BE2C (cell line): Measurements from ENCODE around the gene TCIRG1.

ENCODE experiments used
- DNase-seq: peaks from one replicate; pipeline ENCODE4 v3.0.0-alpha.2; 2020
- H3K27me3 ChIP-seq: fragments of 250-450 bp; sonication (Bioruptor Pico); 2 replicates; pipeline ENCODE4 v1.5.1; 2020; ENCODE audit warnings: mild to moderate bottlenecking
- H3K36me3 ChIP-seq: fragments of 250-450 bp; sonication (Bioruptor Pico); 2 replicates; pipeline ENCODE4 v1.5.1; 2020; ENCODE audit warnings: mild to moderate bottlenecking
- H3K4me1 ChIP-seq: fragments of 250-450 bp; sonication (Bioruptor Pico); 2 replicates; pipeline ENCODE4 v1.5.1; 2020
- H3K4me3 ChIP-seq: 2 replicates; pipeline ENCODE4 v1.5.1; 2011; ENCODE audit warnings: low read depth, low read length
- H3K9me3 ChIP-seq: fragments of 250-450 bp; sonication (Bioruptor Pico); 2 replicates; pipeline ENCODE4 v1.5.1; 2020
- TF ChIP-seq, protein P1 (sequence below): IDR thresholded peaks from 2 replicates; pipeline ENCODE4 v1.5.1; 2012; ENCODE audit warnings: mild to moderate bottlenecking, low read depth, low read length

Gene TCIRG1

DNA sequence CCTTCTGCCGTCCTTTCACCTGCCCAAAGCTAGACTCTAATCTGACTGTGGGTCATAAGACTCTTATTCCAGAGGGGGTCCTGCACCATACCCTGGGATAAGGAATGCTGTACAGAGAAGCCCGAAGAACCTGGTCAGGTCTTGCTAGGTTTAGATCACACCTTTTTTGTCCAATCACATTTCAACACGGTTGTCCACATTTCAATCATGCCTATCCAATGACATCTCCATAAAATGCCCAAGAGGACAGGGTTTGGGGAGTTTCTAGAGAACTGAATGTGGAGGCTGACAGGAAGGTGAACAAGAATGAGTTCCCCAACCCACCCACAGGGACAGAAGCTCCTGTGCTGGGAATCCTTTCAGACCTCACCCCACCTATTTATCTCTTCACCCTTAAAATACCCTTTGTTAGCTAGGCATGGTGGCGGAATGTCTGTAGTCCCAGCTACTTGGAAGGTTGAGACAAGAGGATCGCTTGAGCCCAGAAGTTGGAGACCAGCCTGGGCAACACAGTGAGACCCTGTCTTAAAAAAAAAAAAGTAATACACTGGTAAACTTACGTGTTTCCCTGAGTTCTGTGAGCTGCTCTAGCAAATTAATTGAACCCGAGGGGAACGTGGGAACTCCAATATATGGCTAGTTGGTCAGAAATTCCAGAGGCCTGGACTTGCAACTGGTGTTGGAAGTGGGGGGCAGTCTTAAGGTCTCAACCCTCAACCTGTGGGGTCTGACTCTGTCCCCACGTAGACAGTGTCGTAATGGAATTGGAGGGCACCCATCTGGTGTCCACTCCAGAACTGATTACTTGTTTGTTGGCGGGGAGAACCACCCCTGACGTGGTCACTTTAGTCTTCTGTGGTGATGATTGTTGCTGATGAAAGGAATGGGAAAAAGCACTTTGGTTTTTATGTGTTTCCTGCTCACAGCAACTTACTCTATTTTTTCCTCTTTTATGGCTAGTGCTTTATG is 17.8 kb downstream of the TCIRG1 start:
- H3K9me3 ChIP-seq, result no peaks in the 10 kb centered on the region
- no peaks in the 10 kb centered on the region for H3K27me3 ChIP-seq
- H3K36me3 ChIP-seq, result peaks cover 24% of the 10 kb centered on the region
- no peak overlapping the region for H3K4me3 ChIP-seq
- H3K4me1 ChIP-seq, result peaks cover 4% of the 10 kb centered on the region; the same call in 1 of the 2 replicates
- no peak for DNase-seq
- TF ChIP-seq, protein P1, sequence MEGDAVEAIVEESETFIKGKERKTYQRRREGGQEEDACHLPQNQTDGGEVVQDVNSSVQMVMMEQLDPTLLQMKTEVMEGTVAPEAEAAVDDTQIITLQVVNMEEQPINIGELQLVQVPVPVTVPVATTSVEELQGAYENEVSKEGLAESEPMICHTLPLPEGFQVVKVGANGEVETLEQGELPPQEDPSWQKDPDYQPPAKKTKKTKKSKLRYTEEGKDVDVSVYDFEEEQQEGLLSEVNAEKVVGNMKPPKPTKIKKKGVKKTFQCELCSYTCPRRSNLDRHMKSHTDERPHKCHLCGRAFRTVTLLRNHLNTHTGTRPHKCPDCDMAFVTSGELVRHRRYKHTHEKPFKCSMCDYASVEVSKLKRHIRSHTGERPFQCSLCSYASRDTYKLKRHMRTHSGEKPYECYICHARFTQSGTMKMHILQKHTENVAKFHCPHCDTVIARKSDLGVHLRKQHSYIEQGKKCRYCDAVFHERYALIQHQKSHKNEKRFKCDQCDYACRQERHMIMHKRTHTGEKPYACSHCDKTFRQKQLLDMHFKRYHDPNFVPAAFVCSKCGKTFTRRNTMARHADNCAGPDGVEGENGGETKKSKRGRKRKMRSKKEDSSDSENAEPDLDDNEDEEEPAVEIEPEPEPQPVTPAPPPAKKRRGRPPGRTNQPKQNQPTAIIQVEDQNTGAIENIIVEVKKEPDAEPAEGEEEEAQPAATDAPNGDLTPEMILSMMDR, result no peak

DNA sequence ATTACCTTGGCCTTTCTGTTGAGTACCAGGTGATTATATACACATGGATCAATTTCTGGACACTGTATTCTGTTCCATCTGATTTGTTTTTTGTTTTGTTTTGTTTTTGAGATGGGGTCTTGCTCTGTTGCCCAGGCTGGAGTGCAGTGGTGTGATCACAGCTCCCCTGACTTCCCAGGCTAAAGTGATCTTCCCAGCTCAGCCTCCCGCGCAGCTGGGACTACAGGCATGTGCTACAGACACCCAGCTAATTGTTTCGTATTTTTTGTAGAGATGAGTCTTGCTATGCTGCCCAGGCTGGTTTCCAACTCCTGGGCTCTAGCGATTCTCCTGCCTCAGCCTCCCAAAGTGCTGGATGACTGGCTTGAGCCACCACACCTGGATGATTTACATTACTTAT is 19.0 kb downstream of the TCIRG1 start:
- H3K9me3 ChIP-seq, result no peaks in the 10 kb centered on the region
- TF ChIP-seq, protein P1, result no peak
- peaks cover 4% of the 10 kb centered on the region; the same call in 1 of the 2 replicates for H3K4me1 ChIP-seq
- H3K4me3 ChIP-seq, result no peak overlapping the region
- DNase-seq, result no peak
- H3K36me3 ChIP-seq, result peaks cover 32% of the 10 kb centered on the region
- no peaks in the 10 kb centered on the region for H3K27me3 ChIP-seq

DNA sequence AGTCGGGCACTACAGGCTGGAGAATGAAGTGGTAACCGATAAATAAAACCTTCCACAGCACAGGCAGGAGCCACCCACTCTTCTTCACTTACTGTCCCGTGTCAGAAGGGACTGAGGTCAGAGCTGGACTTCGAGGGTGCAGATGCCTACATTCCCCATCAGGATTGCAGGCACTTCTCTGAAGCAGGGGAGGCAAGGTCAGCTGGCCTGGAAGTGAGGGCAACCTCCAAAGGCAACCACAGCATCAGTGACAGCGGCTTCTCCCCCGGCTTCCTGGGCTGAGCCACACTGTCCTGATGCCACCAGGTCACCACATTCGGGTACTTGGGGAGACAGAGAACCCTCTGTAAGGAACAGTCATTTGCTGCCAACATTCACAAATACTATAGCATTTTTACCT is 22.7 kb downstream of the TCIRG1 start:
- no peak overlapping the region for H3K4me3 ChIP-seq
- no peaks in the 10 kb centered on the region for H3K9me3 ChIP-seq
- no peaks in the 10 kb centered on the region for H3K4me1 ChIP-seq
- H3K36me3 ChIP-seq, result peaks cover 56% of the 10 kb centered on the region
- no peaks in the 10 kb centered on the region for H3K27me3 ChIP-seq
- no peak for DNase-seq
- TF ChIP-seq, protein P1, result no peak

DNA sequence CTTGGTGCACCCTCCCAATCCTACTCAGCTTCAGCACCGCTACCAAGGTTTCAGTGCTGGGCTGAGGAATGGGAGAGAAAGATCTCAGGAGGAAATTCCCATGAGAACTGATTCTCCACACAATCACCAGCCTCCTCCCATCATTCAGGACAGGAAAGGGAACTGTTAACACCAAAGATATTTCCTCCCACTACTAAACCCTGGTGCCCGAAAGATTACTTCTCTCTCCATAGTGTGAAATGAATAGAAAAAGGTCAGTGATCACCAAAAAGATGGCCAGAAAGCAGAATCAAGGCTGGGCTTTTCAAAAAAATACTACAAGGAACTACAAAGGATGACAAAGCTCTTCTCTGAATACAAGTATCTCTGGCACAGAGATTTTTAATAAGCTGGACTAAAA is 26.1 kb downstream of the TCIRG1 start:
- Histone ChIP-seq H3K36me3 (peaks cover 60% of the 10 kb centered on the region), H3K9me3 (no peaks in the 10 kb centered on the region), H3K27me3 (no peaks in the 10 kb centered on the region), H3K4me1 (no peaks in the 10 kb centered on the region), H3K4me3 (no peak overlapping the region)
- TF ChIP-seq, protein P1, result no peak
- no peak for DNase-seq

DNA sequence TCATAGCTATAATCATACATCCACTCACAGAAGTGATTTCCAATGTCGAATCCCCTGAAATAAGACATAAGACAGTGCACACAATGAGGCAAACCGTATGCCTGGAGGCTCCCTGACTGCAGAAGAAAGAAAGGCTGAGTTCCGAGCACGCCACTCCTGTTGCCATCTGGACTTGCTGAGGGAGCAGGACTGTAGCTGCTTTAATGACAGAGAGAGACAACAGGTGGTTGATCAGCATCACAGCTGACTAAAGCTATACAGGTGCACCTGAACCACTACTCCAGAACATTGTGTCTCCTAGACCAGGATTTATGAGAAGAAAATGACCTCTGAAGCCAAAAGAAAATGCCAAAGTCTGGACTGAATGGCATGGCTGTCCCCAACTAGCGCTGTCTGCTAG is 27.0 kb downstream of the TCIRG1 start:
- Histone ChIP-seq H3K4me3 (no peak overlapping the region), H3K36me3 (peaks cover 62% of the 10 kb centered on the region), H3K27me3 (no peaks in the 10 kb centered on the region), H3K9me3 (no peaks in the 10 kb centered on the region), H3K4me1 (no peaks in the 10 kb centered on the region)
- TF ChIP-seq, protein P1, result no peak
- no peak for DNase-seq

DNA sequence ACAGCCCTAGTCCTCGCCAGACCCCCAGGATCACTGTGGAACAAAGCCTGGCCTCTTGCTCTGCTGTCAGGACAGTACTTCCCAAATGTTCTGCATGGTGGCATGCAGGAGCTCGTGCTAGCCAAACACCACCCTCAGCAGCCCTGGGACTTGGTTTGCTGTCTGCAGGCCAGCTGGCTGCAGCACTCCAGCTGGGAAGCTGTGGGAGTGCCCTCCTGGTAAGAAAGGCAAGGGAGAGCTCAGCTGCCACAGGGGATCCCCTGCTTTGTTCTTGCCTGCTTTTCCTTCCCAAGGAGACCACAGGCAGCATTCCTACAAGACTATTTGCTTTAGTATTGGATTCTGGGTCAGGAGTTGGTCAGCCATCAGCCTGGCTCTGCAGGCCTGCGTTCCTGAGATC is 27.9 kb downstream of the TCIRG1 start:
- H3K27me3 ChIP-seq, result no peaks in the 10 kb centered on the region
- H3K9me3 ChIP-seq, result no peaks in the 10 kb centered on the region
- H3K4me3 ChIP-seq, result no peak overlapping the region
- H3K4me1 ChIP-seq, result no peaks in the 10 kb centered on the region
- H3K36me3 ChIP-seq, result peaks cover 63% of the 10 kb centered on the region
- TF ChIP-seq, protein P1, result no peak
- DNase-seq, result no peak
